GM23248 (cell line): ENCODE measurements around the gene CHMP6. TPM values are rescaled to one million over a fixed set of nuclear protein-coding genes. Genes with fewer than 3 reads are reported as not detected.

Experiments used
- DNase-seq: peaks from one replicate; pipeline ENCODE4 v3.0.0-alpha.2; 2015
- H2AFZ ChIP-seq: fragments of 200-600 bp; sonication (generic); 2 replicates; pipeline ENCODE4 v1.6.1; 2016; ENCODE audit warnings: antibody characterized with exemption
- H3F3A ChIP-seq: fragments of 200-600 bp; sonication (generic); 2 replicates; pipeline ENCODE4 v1.6.1; 2016; ENCODE audit warnings: mild to moderate bottlenecking, antibody characterized with exemption, mixed run types; ENCODE audit not compliant: insufficient read depth
- H3K27ac ChIP-seq: fragments of 200-600 bp; sonication (generic); 2 replicates; pipeline ENCODE4 v1.5.1; 2016; ENCODE audit warnings: mild to moderate bottlenecking
- H3K27me3 ChIP-seq: fragments of 200-600 bp; sonication (generic); replicated peaks from 2 replicates; pipeline ENCODE4 v1.6.1; 2016; ENCODE audit warnings: mild to moderate bottlenecking; ENCODE audit not compliant: insufficient read depth
- H3K36me3 ChIP-seq: fragments of 200-600 bp; sonication (generic); 2 replicates; pipeline ENCODE4 v1.6.1; 2016; ENCODE audit warnings: low read depth, mild to moderate bottlenecking
- H3K4me1 ChIP-seq: fragments of 200-600 bp; sonication (generic); 2 replicates; pipeline ENCODE4 v1.6.1; 2016; ENCODE audit warnings: mild to moderate bottlenecking; ENCODE audit not compliant: insufficient read depth
- H3K4me2 ChIP-seq: fragments of 200-600 bp; sonication (generic); one replicate; pipeline ENCODE4 v1.6.1; 2016; ENCODE audit warnings: mild to moderate bottlenecking; ENCODE audit not compliant: unreplicated experiment
- H3K4me3 ChIP-seq: fragments of 200-600 bp; sonication (generic); 2 replicates; pipeline ENCODE4 v1.5.1; 2016; ENCODE audit warnings: mild to moderate bottlenecking
- H3K79me2 ChIP-seq: fragments of 200-600 bp; sonication (generic); 2 replicates; pipeline ENCODE4 v1.6.1; 2016; ENCODE audit warnings: mild to moderate bottlenecking; ENCODE audit not compliant: insufficient read depth
- H3K9ac ChIP-seq: fragments of 200-600 bp; sonication (generic); 2 replicates; pipeline ENCODE4 v1.6.1; 2016; ENCODE audit warnings: mild to moderate bottlenecking
- H3K9me2 ChIP-seq: fragments of 200-600 bp; sonication (generic); 2 replicates; pipeline ENCODE4 v1.6.1; 2016; ENCODE audit warnings: mixed run types, mild to moderate bottlenecking, moderate library complexity; ENCODE audit not compliant: insufficient read depth
- H3K9me3 ChIP-seq: fragments of 200-600 bp; sonication (generic); one replicate; pipeline ENCODE4 v1.6.1; 2017; ENCODE audit warnings: low read depth
- H4K20me1 ChIP-seq: fragments of 200-600 bp; sonication (generic); 2 replicates; pipeline ENCODE4 v1.6.0; 2016; ENCODE audit not compliant: insufficient read depth
- EZH2 ChIP-seq: fragments of 200-600 bp; sonication (generic); IDR thresholded peaks from 2 replicates; pipeline ENCODE4 v1.6.1; 2018; ENCODE audit warnings: antibody characterized with exemption, mild to moderate bottlenecking; ENCODE audit not compliant: insufficient read depth, poor library complexity, severe bottlenecking
- EZH2phosphoT487 ChIP-seq: fragments of 200-600 bp; sonication (generic); IDR thresholded peaks from 2 replicates; pipeline ENCODE4 v1.6.1; 2018; ENCODE audit warnings: antibody characterized with exemption, moderate library complexity, mild to moderate bottlenecking, low read depth; ENCODE audit not compliant: insufficient read depth
- WGBS, 2 experiments: methylation state at CpG; one replicate each; pipeline ENCODE4 v1.1.6; 2015 to 2017; ENCODE audit warnings: low lambda C conversion rate in 2 of 2, low coverage in 1 of 2; ENCODE audit errors: missing lambda C conversion rate in 2 of 2; 5-methylcytosine and 5-hydroxymethylcytosine counted together
- in situ Hi-C: fragments of 300-500 bp; cut with MboI; formaldehyde crosslinking; loops from 2 replicates; pipeline ENCODE4 v1.15.0; 2020
- polyA plus RNA-seq: library from polyadenylated mRNA; unstranded; fragments of >200 nt; fragmentation: Nextera tagmentation; extraction: Ambion mirVana; gene quantifications from 2 replicates; pipeline ENCODE4 v1.2.1, GENCODE V29; 2016
- total RNA-seq: library from RNA; depleted of rRNA; stranded (reverse); fragments of >200 nt; shearing (Covaris generic); gene quantifications from 2 replicates; pipeline ENCODE4 v1.2.3, GENCODE V29; 2014

Gene CHMP6
- total and polyA plus RNA-seq, 2 experiments from 2014 or later, result 14.1 to 34.0 TPM

DNA sequence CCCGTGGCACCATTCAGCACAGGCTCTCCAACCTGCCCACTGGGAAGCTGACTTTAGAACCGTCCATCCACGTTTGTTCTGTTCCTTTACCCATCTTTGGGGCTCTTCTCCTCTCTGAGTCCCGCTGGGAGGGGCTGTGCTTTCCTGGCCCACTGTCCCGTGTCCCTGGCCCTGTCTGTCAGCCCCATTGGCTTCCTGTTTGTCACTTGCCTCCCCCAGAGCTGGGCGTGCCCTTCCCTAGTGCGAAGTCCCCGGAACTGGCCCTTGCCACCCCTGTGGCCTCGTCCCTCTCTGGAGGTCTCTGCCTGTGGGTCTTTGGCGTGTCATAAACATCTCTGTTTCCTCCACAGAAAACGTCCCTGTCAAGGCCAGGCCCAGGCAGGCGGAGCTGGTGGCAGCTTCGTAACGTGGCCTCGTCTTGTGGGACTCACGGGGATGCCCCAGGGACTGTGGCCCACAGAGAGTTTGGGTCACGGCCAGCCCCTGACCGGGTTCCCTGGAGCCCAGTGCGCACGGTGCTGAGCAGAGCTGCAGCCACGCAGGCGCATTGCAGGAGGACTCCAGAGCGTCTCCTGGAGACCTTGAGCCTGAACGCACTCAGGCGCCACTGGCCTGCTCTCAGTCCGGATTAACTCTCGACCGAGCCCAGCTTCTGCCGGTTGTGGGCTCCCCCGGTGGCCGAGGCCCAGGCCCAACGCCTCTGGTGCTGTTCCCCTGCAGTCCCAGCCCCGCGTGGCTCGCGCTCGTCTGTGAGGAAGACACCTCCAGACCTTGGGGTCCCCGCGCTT, 7.3 kb downstream of the CHMP6 start:
- in situ Hi-C loops, result no loop called here

DNA sequence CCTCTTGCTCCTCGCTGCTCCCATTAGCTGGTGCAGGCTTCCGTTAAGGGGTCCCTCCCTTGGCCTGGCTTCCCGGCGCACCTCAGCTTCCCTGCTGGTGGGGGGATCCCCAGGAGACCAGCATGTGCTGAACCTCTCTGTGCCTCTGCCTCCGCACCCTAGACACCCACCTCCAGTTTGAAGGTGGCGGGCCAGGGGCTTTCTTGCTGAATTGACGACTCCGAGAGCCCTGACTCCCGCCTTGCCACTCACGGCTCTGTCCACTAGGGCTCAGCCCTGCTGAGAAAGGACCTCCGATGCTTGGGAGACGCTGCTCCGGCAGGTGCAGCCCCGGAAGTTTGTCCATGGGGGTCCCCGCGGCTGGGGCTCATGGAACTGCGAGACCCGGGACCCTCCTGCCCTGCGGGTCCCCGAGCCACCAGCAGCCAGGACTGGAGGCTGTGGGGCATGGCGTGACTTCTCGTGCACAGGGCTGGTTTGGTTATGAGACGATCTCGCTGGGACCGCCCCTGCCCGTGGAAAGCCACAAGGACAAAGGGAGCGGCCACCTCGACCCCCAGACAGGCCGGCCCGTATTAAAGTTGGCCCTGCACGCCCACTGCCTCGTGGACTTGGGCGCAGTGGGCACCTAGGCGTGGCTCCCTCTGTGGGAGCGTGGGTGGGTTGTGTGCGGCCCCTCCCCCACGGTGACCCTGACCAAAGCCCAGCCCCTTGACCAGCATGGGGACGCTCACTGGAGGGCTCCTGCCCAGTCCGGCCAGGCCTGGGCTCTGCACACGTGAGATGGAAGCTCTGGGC, 8.1 kb downstream of the CHMP6 start:
- 92 to 93% methylated on average over 29 to 38 of the region's 40 CpGs for WGBS, 2 experiments
- H2AFZ ChIP-seq, result no peak overlapping the region
- in situ Hi-C loops, result no loop called here

More for the DNA sequence above, 7.3 kb downstream of the CHMP6 start:
- no peaks in the 10 kb centered on the region for H4K20me1 ChIP-seq
- 85 to 87% methylated on average over 39 of the region's 39 CpGs for WGBS, 2 experiments
- no peaks in the 10 kb centered on the region for H3K9me2 ChIP-seq
- no peaks in the 10 kb centered on the region for H3K36me3 ChIP-seq
- peaks cover 16% of the 10 kb centered on the region for H3K27me3 ChIP-seq
- TF ChIP-seq EZH2, result no peak
- TF ChIP-seq EZH2phosphoT487, result no peak
- no peaks in the 10 kb centered on the region for H3K9me3 ChIP-seq
- H3K4me2 ChIP-seq, result no peak overlapping the region
- no peak overlapping the region for H2AFZ ChIP-seq
- H3K4me3 ChIP-seq, result no peak overlapping the region
- no peaks in the 10 kb centered on the region for H3K79me2 ChIP-seq
- H3F3A ChIP-seq, result no peaks in the 10 kb centered on the region
- no peak for DNase-seq
- no peak overlapping the region for H3K27ac ChIP-seq
- 0 out of 2 replicates have a peak, but pooled peaks cover 5% of the 10 kb centered on the region for H3K4me1 ChIP-seq
- no peak overlapping the region for H3K9ac ChIP-seq

DNA sequence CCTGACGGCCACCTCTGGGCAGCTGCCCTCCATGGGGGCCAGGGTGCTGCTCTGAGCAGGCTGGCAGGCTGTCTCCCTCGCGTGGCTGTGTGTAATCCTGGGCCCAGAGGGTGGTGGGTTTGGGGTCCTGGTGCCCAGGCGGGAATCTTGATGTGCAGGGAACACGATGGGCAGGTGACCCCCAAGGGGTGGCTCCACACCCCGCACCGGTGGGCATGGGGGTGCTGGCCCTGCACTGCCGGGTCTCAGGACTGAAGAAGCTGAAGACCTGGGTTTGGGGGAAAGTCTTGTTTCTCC, 8.6 kb downstream of the CHMP6 start:
- TF ChIP-seq EZH2phosphoT487 (no peak), EZH2 (no peak)
- no peaks in the 10 kb centered on the region for H3K9me3 ChIP-seq
- no peaks in the 10 kb centered on the region for H3F3A ChIP-seq
- whole genome bisulfite sequencing, 2 experiments, result 82% methylated on average over 8 of the region's 8 CpGs
- H3K4me2 ChIP-seq, result no peak overlapping the region
- H3K27me3 ChIP-seq, result peaks cover 27% of the 10 kb centered on the region
- H3K4me1 ChIP-seq, result 0 out of 2 replicates have a peak, but pooled peaks cover 5% of the 10 kb centered on the region
- in situ Hi-C loops, result no loop called here
- no peaks in the 10 kb centered on the region for H3K9me2 ChIP-seq
- H2AFZ ChIP-seq, result no peak overlapping the region
- H3K4me3 ChIP-seq, result no peak overlapping the region
- no peaks in the 10 kb centered on the region for H3K36me3 ChIP-seq
- no peaks in the 10 kb centered on the region for H4K20me1 ChIP-seq
- no peaks in the 10 kb centered on the region for H3K79me2 ChIP-seq
- no peak overlapping the region for H3K9ac ChIP-seq
- H3K27ac ChIP-seq, result no peak overlapping the region
- DNase-seq, result no peak

More for the DNA sequence above, 8.1 kb downstream of the CHMP6 start:
- DNase-seq, result no peak
- H3K4me1 ChIP-seq, result 0 out of 2 replicates have a peak, but pooled peaks cover 5% of the 10 kb centered on the region
- TF ChIP-seq EZH2, result no peak
- no peak for TF ChIP-seq EZH2phosphoT487
- H4K20me1 ChIP-seq, result no peaks in the 10 kb centered on the region
- H3K4me2 ChIP-seq, result no peak overlapping the region
- H3K4me3 ChIP-seq, result no peak overlapping the region
- no peak overlapping the region for H3K9ac ChIP-seq
- no peaks in the 10 kb centered on the region for H3K79me2 ChIP-seq
- H3K27ac ChIP-seq, result no peak overlapping the region
- no peaks in the 10 kb centered on the region for H3K9me2 ChIP-seq
- H3K27me3 ChIP-seq, result peaks cover 21% of the 10 kb centered on the region
- no peaks in the 10 kb centered on the region for H3K36me3 ChIP-seq
- H3F3A ChIP-seq, result no peaks in the 10 kb centered on the region
- H3K9me3 ChIP-seq, result no peaks in the 10 kb centered on the region

DNA sequence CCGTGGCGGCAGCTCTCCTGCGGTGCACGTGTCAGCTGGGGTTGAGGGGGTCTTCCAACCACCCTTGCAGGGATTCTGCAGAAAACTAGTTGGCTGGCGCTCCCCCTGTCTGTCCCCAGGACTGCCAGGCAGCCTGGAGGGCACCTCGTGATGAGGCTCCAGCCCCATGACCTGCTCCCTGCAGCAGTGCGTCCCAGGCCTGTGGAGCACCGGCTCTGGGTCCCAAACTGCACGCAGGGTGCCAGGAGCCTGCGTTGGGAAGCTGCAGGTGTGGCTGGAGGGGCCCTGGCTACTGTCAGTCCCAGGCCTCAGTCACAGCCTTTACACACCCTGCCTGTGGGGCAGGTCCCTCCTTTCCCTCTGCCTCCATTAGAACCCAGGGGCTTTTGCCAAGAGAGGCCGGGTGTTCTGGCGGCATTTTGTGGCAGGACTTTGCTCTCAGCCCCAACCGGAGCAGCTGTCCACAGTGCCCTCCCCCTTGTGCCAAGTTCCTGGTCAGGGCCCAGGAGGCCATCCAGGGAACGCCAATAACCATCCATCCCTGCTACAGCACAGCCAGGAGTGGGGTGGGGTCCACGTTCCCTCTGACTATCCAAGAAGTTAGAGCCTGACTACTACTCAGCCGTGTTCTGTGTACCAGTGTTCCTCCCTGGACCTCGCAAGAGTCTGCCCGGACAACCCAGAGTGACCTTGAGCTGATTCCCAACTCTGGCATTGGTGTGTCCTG, 9.2 kb downstream of the CHMP6 start:
- Histone ChIP-seq H3K4me2 (no peak overlapping the region), H3K27ac (no peak overlapping the region), H4K20me1 (no peaks in the 10 kb centered on the region), H3K4me3 (no peak overlapping the region), H2AFZ (no peak overlapping the region), H3K27me3 (peaks cover 27% of the 10 kb centered on the region), H3K9ac (no peak overlapping the region), H3K36me3 (no peaks in the 10 kb centered on the region), H3K79me2 (no peaks in the 10 kb centered on the region), H3K9me2 (no peaks in the 10 kb centered on the region), H3K9me3 (no peaks in the 10 kb centered on the region), H3F3A (no peaks in the 10 kb centered on the region), H3K4me1 (0 out of 2 replicates have a peak, but pooled peaks cover 5% of the 10 kb centered on the region)
- no peak for DNase-seq
- TF ChIP-seq EZH2phosphoT487 (no peak), EZH2 (no peak)
- WGBS, 2 experiments, result 48 to 55% methylated on average over 18 of the region's 18 CpGs
- in situ Hi-C loops, result no loop called here
